Measurements from ENCODE around the gene MCTP1.

The MCTP1 gene

DNA sequence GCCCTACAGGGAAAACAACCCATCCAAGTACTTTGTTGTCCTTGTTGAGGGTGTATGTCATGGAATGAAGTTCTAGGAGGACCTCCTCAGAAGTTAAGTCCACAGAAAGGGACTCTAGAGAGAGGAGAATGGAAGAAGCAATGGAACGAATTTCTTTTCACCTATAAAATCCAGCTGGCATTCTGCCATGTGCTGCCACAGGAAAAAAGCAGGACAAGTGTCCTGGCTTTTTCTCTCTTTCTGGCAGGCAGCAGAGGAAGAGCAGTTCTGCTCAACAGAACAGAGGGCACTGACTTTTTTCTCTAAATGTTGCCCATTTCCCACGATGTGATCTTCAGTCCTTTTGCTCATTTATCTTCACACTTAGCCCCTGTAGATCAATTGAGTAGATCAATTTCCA is 240.8 kb downstream of the MCTP1 start:
- Histone ChIP-seq H3K36me3 (ENCODE audit: control insufficient read depth, low read depth, low read length) (no peaks in the 10 kb centered on the region), H3K4me3 (ENCODE audit: low read length) (no peak overlapping the region), H3K27me3 (ENCODE audit: control insufficient read depth, insufficient read depth, low read length) (no peaks in the 10 kb centered on the region), H3K27ac (ENCODE audit: low read length) (no peak overlapping the region), H3K9ac (ENCODE audit: low read length) (no peak overlapping the region), H3K9me3 (ENCODE audit: control insufficient read depth, low read depth, low read length) (no peaks in the 10 kb centered on the region), H3K4me1 (ENCODE audit: control insufficient read depth, low read depth, low read length) (no peaks in the 10 kb centered on the region)

DNA sequence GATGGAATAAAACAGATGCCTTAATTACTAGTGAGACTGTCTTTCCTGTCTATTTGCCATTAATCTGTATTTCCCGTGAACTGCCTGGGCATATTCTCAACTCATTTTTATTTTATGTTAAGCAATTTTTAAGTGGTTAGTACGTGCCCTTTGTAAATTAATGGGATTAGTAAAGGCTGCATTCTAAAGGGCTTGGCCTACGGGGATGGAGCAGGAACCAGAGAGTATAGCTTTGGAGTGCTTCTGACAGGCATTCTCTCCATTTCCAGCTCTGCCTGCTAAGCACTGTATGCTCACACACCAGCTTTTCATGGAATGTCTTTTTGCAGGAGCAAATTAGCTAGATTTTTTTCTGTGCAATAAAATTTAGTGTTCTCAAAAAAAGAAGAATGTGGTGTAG is 241.2 kb downstream of the MCTP1 start:
- Histone ChIP-seq H3K9ac (ENCODE audit: low read length) (no peak overlapping the region), H3K4me1 (ENCODE audit: control insufficient read depth, low read depth, low read length) (no peaks in the 10 kb centered on the region), H3K27me3 (ENCODE audit: control insufficient read depth, insufficient read depth, low read length) (no peaks in the 10 kb centered on the region), H3K4me3 (ENCODE audit: low read length) (no peak overlapping the region), H3K9me3 (ENCODE audit: control insufficient read depth, low read depth, low read length) (no peaks in the 10 kb centered on the region), H3K27ac (ENCODE audit: low read length) (no peak overlapping the region), H3K36me3 (ENCODE audit: control insufficient read depth, low read depth, low read length) (no peaks in the 10 kb centered on the region)

- H3K9ac ChIP-seq (ENCODE audit: low read length): no peak overlapping the region
- H3K36me3 ChIP-seq (ENCODE audit: control insufficient read depth, low read depth, low read length): no peaks in the 10 kb centered on the region
Measured at GRCh38 chr5:95043234-95043633, 241.7 kb downstream of the MCTP1 start.

DNA sequence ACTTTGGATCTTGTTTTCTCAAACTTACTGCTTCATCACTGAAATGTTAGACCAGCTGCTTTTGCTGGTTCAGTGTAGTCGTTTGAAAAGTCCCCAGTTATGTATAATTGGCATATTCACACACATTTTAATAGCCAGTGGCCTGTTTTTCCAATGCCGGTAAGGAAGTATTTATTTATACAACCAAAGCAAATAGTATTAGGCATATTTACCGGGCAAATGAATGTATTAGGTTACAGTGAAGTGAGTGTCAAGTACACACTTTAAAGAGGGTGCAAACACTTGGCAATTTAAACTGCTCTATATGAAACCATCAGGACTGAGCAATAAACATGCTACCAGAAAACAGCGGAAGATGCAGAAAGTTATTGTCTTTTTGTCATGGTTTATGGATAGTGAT is 242.9 kb downstream of the MCTP1 start:
- no peaks in the 10 kb centered on the region for H3K9me3 ChIP-seq (ENCODE audit: control insufficient read depth, low read depth, low read length)
- no peaks in the 10 kb centered on the region for H3K4me1 ChIP-seq (ENCODE audit: control insufficient read depth, low read depth, low read length)
- H3K4me3 ChIP-seq (ENCODE audit: low read length): no peak overlapping the region
- no peaks in the 10 kb centered on the region for H3K36me3 ChIP-seq (ENCODE audit: control insufficient read depth, low read depth, low read length)
- H3K27ac ChIP-seq (ENCODE audit: low read length): no peak overlapping the region
- no peak overlapping the region for H3K9ac ChIP-seq (ENCODE audit: low read length)
- no peaks in the 10 kb centered on the region for H3K27me3 ChIP-seq (ENCODE audit: control insufficient read depth, insufficient read depth, low read length)

More at GRCh38 chr5:95043234-95043633, 241.7 kb downstream of the MCTP1 start:
- no peaks in the 10 kb centered on the region for H3K27me3 ChIP-seq (ENCODE audit: control insufficient read depth, insufficient read depth, low read length)
- no peak overlapping the region for H3K4me3 ChIP-seq (ENCODE audit: low read length)
- H3K9me3 ChIP-seq (ENCODE audit: control insufficient read depth, low read depth, low read length): no peaks in the 10 kb centered on the region
- no peak overlapping the region for H3K27ac ChIP-seq (ENCODE audit: low read length)
- H3K4me1 ChIP-seq (ENCODE audit: control insufficient read depth, low read depth, low read length): no peaks in the 10 kb centered on the region

- H3K27ac ChIP-seq (ENCODE audit: low read length): no peak overlapping the region
- no peaks in the 10 kb centered on the region for H3K27me3 ChIP-seq (ENCODE audit: control insufficient read depth, insufficient read depth, low read length)
- no peaks in the 10 kb centered on the region for H3K4me1 ChIP-seq (ENCODE audit: control insufficient read depth, low read depth, low read length)
- no peaks in the 10 kb centered on the region for H3K9me3 ChIP-seq (ENCODE audit: control insufficient read depth, low read depth, low read length)
- H3K9ac ChIP-seq (ENCODE audit: low read length): no peak overlapping the region
- no peak overlapping the region for H3K4me3 ChIP-seq (ENCODE audit: low read length)
- H3K36me3 ChIP-seq (ENCODE audit: control insufficient read depth, low read depth, low read length): no peaks in the 10 kb centered on the region
Measured at GRCh38 chr5:95035891-95036685, 248.8 kb downstream of the MCTP1 start.

DNA sequence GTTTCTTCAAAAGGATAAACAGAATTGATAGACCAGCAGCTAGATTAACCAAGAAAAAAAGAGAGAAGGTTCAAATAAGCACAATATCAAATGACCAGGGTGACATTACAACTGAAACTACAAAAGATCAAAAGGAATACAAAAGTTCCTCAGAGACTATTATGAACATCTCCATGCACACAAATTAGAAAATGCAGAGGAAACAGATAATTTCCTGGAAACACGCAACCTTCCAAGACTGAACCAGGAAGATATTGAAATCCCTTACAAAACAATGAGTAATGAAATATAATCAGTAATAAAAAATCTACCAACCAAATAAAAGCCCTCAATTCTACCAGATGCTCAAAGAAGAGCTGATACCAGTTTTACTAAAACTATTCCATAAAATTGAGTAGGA is 252.1 kb downstream of the MCTP1 start:
- no peaks in the 10 kb centered on the region for H3K4me1 ChIP-seq (ENCODE audit: control insufficient read depth, low read depth, low read length)
- no peak overlapping the region for H3K4me3 ChIP-seq (ENCODE audit: low read length)
- H3K9me3 ChIP-seq (ENCODE audit: control insufficient read depth, low read depth, low read length): no peaks in the 10 kb centered on the region
- H3K9ac ChIP-seq (ENCODE audit: low read length): no peak overlapping the region
- no peak overlapping the region for H3K27ac ChIP-seq (ENCODE audit: low read length)
- H3K27me3 ChIP-seq (ENCODE audit: control insufficient read depth, insufficient read depth, low read length): no peaks in the 10 kb centered on the region
- H3K36me3 ChIP-seq (ENCODE audit: control insufficient read depth, low read depth, low read length): no peaks in the 10 kb centered on the region

GRCh38 chr5:95029569-95030366 is 255.1 kb downstream of the MCTP1 start:
- H3K9ac ChIP-seq (ENCODE audit: low read length): no peak overlapping the region
- no peaks in the 10 kb centered on the region for H3K4me1 ChIP-seq (ENCODE audit: control insufficient read depth, low read depth, low read length)
- H3K27ac ChIP-seq (ENCODE audit: low read length): no peak overlapping the region
- H3K9me3 ChIP-seq (ENCODE audit: control insufficient read depth, low read depth, low read length): no peaks in the 10 kb centered on the region
- no peaks in the 10 kb centered on the region for H3K27me3 ChIP-seq (ENCODE audit: control insufficient read depth, insufficient read depth, low read length)
- H3K4me3 ChIP-seq (ENCODE audit: low read length): no peak overlapping the region
- no peaks in the 10 kb centered on the region for H3K36me3 ChIP-seq (ENCODE audit: control insufficient read depth, low read depth, low read length)

GRCh38 chr5:95027775-95028174 is 257.1 kb downstream of the MCTP1 start:
- H3K4me1 ChIP-seq (ENCODE audit: control insufficient read depth, low read depth, low read length): no peaks in the 10 kb centered on the region
- H3K27ac ChIP-seq (ENCODE audit: low read length): no peak overlapping the region
- no peaks in the 10 kb centered on the region for H3K36me3 ChIP-seq (ENCODE audit: control insufficient read depth, low read depth, low read length)
- no peak overlapping the region for H3K9ac ChIP-seq (ENCODE audit: low read length)
- no peaks in the 10 kb centered on the region for H3K27me3 ChIP-seq (ENCODE audit: control insufficient read depth, insufficient read depth, low read length)
- H3K4me3 ChIP-seq (ENCODE audit: low read length): no peak overlapping the region
- H3K9me3 ChIP-seq (ENCODE audit: control insufficient read depth, low read depth, low read length): no peaks in the 10 kb centered on the region

- Histone ChIP-seq H3K4me3 (ENCODE audit: low read length) (no peak overlapping the region), H3K27ac (ENCODE audit: low read length) (no peak overlapping the region), H3K27me3 (ENCODE audit: control insufficient read depth, insufficient read depth, low read length) (no peaks in the 10 kb centered on the region), H3K9ac (ENCODE audit: low read length) (no peak overlapping the region), H3K36me3 (ENCODE audit: control insufficient read depth, low read depth, low read length) (no peaks in the 10 kb centered on the region), H3K9me3 (ENCODE audit: control insufficient read depth, low read depth, low read length) (no peaks in the 10 kb centered on the region), H3K4me1 (ENCODE audit: control insufficient read depth, low read depth, low read length) (no peaks in the 10 kb centered on the region)
Measured at GRCh38 chr5:95027151-95027721, 257.7 kb downstream of the MCTP1 start.

DNA sequence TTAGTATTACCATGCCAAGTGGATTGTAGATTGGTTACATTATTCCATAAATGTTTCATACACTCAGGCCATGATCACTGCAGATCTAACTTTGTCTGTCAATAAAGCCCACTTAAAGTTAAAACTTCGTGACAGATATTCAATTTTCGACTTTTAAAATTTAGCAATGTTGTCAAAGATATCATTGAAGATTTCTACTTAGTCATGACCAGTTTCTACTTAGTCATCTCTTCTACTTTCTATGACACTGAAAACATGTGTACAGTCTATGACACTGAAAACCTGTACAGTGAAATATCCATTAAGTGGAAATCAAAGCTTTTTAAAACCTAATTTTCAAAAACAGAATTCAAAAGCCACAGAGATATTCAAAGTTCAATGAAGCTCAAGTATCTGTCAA is 258.2 kb downstream of the MCTP1 start:
- Histone ChIP-seq H3K4me1 (ENCODE audit: control insufficient read depth, low read depth, low read length) (no peaks in the 10 kb centered on the region), H3K27ac (ENCODE audit: low read length) (no peak overlapping the region), H3K4me3 (ENCODE audit: low read length) (no peak overlapping the region), H3K27me3 (ENCODE audit: control insufficient read depth, insufficient read depth, low read length) (no peaks in the 10 kb centered on the region), H3K36me3 (ENCODE audit: control insufficient read depth, low read depth, low read length) (no peaks in the 10 kb centered on the region), H3K9me3 (ENCODE audit: control insufficient read depth, low read depth, low read length) (no peaks in the 10 kb centered on the region), H3K9ac (ENCODE audit: low read length) (no peak overlapping the region)

DNA sequence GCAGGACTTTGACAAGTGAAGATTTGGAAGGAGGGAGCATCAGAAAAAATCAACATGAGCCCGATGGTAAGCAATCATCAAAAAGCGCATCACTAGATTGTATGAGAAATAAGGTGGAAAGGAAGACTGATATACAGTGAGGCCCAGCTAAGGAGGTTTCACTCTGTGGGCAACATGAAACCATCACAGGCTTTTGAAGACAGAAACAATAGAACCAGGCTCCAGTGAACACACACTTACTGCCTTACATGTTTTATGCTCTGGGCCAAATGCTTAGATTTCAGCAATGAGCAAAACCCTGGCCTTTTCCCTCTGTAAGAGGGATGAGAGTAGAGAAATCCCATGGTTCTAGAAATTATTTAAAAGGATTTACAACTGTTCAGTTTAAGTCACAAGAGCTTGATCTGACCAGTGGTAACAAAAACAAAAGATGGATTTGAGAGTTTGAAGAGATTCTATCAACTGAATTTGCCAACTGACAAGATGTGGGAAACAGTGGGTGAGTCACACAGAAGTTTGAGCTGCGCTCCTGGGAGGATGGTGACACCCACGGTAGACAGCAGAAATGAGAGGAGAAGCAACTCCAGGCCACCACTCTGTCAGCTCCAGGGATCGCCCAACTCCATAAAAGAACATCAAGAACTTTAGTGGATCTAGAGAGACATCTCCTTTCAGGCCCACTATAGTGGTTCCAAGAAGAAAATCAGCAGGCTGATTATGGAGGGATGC is 261.8 kb downstream of the MCTP1 start:
- Histone ChIP-seq H3K4me3 (ENCODE audit: low read length) (no peak overlapping the region), H3K27ac (ENCODE audit: low read length) (no peak overlapping the region), H3K36me3 (ENCODE audit: control insufficient read depth, low read depth, low read length) (no peaks in the 10 kb centered on the region), H3K27me3 (ENCODE audit: control insufficient read depth, insufficient read depth, low read length) (no peaks in the 10 kb centered on the region), H3K9me3 (ENCODE audit: control insufficient read depth, low read depth, low read length) (no peaks in the 10 kb centered on the region), H3K4me1 (ENCODE audit: control insufficient read depth, low read depth, low read length) (no peaks in the 10 kb centered on the region), H3K9ac (ENCODE audit: low read length) (no peak overlapping the region)

Measured in iPS-18a (cell line).